Measurements from ENCODE around the gene CERS3. TPM values are rescaled to one million over a fixed set of nuclear protein-coding genes. Genes with fewer than 3 reads are reported as not detected.

Gene CERS3
- total and polyA plus RNA-seq, 10 of the 15 experiments (the other 5 are each of a cell fraction or from before 2014, with no cell fraction given): not detected

GRCh38 chr15:100383302-100384107 is 145.2 kb downstream of the CERS3 start:
- no TSS peak for BruUV-seq (replicated peaks)
- Histone ChIP-seq H3K9ac (ENCODE audit: control insufficient read depth, insufficient read depth, low read length) (no peak overlapping the region), H3K27ac (ENCODE audit: control insufficient read depth, insufficient read depth) (no peak overlapping the region), H3K79me2 (ENCODE audit: control insufficient read depth, insufficient read depth, low read length) (no peaks in the 10 kb centered on the region), H3K9me3 (replicated peaks; ENCODE audit: control insufficient read depth, insufficient read depth, low read length) (peaks cover 3% of the 10 kb centered on the region; the same call in 1 of the 3 replicates), H3K27me3 (replicated peaks in 1 of 2; ENCODE audit: control insufficient read depth in 2 of 2, insufficient read depth in 2 of 2, low read length in 1 of 2) (no peaks in the 10 kb centered on the region), H2AFZ (ENCODE audit: control insufficient read depth, low read depth, low read length) (no peak overlapping the region), H3K4me2 (ENCODE audit: control insufficient read depth, insufficient read depth) (no peak overlapping the region), H3K4me1 (ENCODE audit: control insufficient read depth, insufficient read depth, low read length) (no peaks in the 10 kb centered on the region), H3K36me3 (ENCODE audit: control insufficient read depth in 2 of 2, insufficient read depth in 2 of 2, low read length in 1 of 2) (no peaks in the 10 kb centered on the region), H3K4me3 (no peak overlapping the region), H4K20me1 (ENCODE audit: control insufficient read depth, insufficient read depth) (no peaks in the 10 kb centered on the region)
- SMC1A ChIA-PET (ENCODE audit: uncharacterized antibody, unreplicated experiment): no interaction called here
- POLR2A ChIA-PET: no interaction called here
- ATAC-seq (no peak), DNase-seq (ENCODE audit: low read depth, low spot score) (no peak), FAIRE-seq (no peak)
- intact Hi-C loops (cut with micrococcal nuclease; ENCODE audit: unreplicated experiment): loop anchor here (2.0 kb wide), 1 partner anchor 455 kb away; no protein-coding TSS in a partner anchor
- WGBS (ENCODE audit: insufficient coverage, insufficient replicate concordance, low lambda C conversion rate, missing lambda C conversion rate): 3% methylated on average over 3 of the region's 3 CpGs
- in situ Hi-C loops (cut with MboI): no loop called here
- RAD21 ChIA-PET (ENCODE audit: unreplicated experiment): interaction anchor here (1.2 to 1.3 kb wide), 2 partner anchors 34 to 455 kb away, joined by 4 read pairs; no protein-coding TSS in a partner anchor
- CTCF ChIA-PET: interaction anchor here (1.1 kb wide), 1 partner anchor 455 kb away, joined by 3 read pairs; no protein-coding TSS in a partner anchor
- no peak for TF ChIP-seq GATAD2B (conservative IDR thresholded peaks at IDR 0.05; ENCODE audit: low read depth)
- TF ChIP-seq KAT2A (conservative IDR thresholded peaks at IDR 0.05; ENCODE audit: control insufficient read depth, low read depth, low read length): no peak
- TF ChIP-seq HDAC6 (IDR thresholded peaks at IDR 0.05; ENCODE audit: unreplicated experiment): no peak
- no peak for TF ChIP-seq FOXK2 (IDR thresholded peaks at IDR 0.05)
- TF ChIP-seq LARP7 (IDR thresholded peaks at IDR 0.05): no peak
- no peak for TF ChIP-seq E2F8 (IDR thresholded peaks at IDR 0.05; ENCODE audit: low read depth, partially characterized antibody)
- TF ChIP-seq ZNF384 (IDR thresholded peaks at IDR 0.05; ENCODE audit: borderline replicate concordance, low read depth, low read length): no peak
- TF ChIP-seq JUNB (IDR thresholded peaks at IDR 0.05): no peak
- no peak for TF ChIP-seq ZNF207 (IDR thresholded peaks at IDR 0.05; ENCODE audit: borderline replicate concordance)
- no peak for TF ChIP-seq MEF2A (IDR thresholded peaks at IDR 0.05; ENCODE audit: insufficient read depth, low read depth, low read length)
- TF ChIP-seq CHD1 (IDR thresholded peaks at IDR 0.05; ENCODE audit: low read depth, low read length): no peak
- TF ChIP-seq YY1 (IDR thresholded peaks at IDR 0.05; ENCODE audit: low read depth, low read length): peak; percentile 31; the same call in 1 of the 2 replicates
- no peak for TF ChIP-seq MYC (IDR thresholded peaks at IDR 0.05; ENCODE audit: insufficient read depth, insufficient read length, insufficient replicate concordance, low read length, severe bottlenecking)
- no peak for TF ChIP-seq ATF2 (IDR thresholded peaks at IDR 0.05; ENCODE audit: low read length)
- peak; percentile 62 for TF ChIP-seq RAD21 (IDR thresholded peaks at IDR 0.05; ENCODE audit: insufficient read depth, low read depth, low read length)
- no peak for TF ChIP-seq TARDBP (IDR thresholded peaks at IDR 0.05; ENCODE audit: borderline replicate concordance)
- TF ChIP-seq KDM1A (IDR thresholded peaks at IDR 0.05; ENCODE audit: borderline replicate concordance): no peak
- TF ChIP-seq CTCF (IDR thresholded peaks at IDR 0.05 in 2 of 3, conservative IDR thresholded peaks at IDR 0.05 in 1 of 3; ENCODE audit: control insufficient read depth in 2 of 3, extremely low read depth in 1 of 3, insufficient read depth in 1 of 3, low read depth in 3 of 3, low read length in 3 of 3): peak in 2 of 3 experiments; percentile 20 to 31; a peak in 3 of 6 replicates
